MM.1S (cell line): ENCODE measurements around the gene WDR74.

Experiments
- DNase-seq: peaks from one replicate; pipeline ENCODE4 v3.0.0-alpha.2; 2015
- H2AFZ ChIP-seq: fragments of 300-600 bp; sonication (generic); 2 replicates; pipeline ENCODE4 v1.6.0; 2016; ENCODE audit warnings: antibody characterized with exemption, low read length
- H3F3A ChIP-seq: fragments of 300-600 bp; sonication (generic); 2 replicates; pipeline ENCODE4 v1.6.1; 2016; ENCODE audit warnings: mild to moderate bottlenecking, antibody characterized with exemption, low read length, moderate library complexity, mixed read lengths; ENCODE audit not compliant: insufficient read depth
- H3K27ac ChIP-seq: fragments of 300-600 bp; sonication (generic); 2 replicates; pipeline ENCODE4 v1.5.1; 2016; ENCODE audit warnings: mild to moderate bottlenecking, low read length
- H3K27me3 ChIP-seq: fragments of 300-600 bp; sonication (generic); replicated peaks from 2 replicates; pipeline ENCODE4 v1.6.0; 2016; ENCODE audit warnings: low read length; ENCODE audit not compliant: insufficient read depth
- H3K36me3 ChIP-seq: fragments of 300-600 bp; sonication (generic); replicated peaks from 2 replicates; pipeline ENCODE4 v1.6.1; 2016; ENCODE audit warnings: mild to moderate bottlenecking, low read length, mixed read lengths; ENCODE audit not compliant: insufficient read depth
- H3K4me1 ChIP-seq: fragments of 300-600 bp; sonication (generic); 2 replicates; pipeline ENCODE4 v1.6.1; 2016; ENCODE audit warnings: low read length, mixed read lengths
- H3K4me2 ChIP-seq: fragments of 300-600 bp; sonication (generic); 2 replicates; pipeline ENCODE4 v1.6.0; 2016; ENCODE audit warnings: low read depth, low read length
- H3K4me3 ChIP-seq: fragments of 300-600 bp; sonication (generic); 2 replicates; pipeline ENCODE4 v1.5.1; 2016; ENCODE audit warnings: low read length, mixed read lengths
- H3K79me2 ChIP-seq: fragments of 300-600 bp; sonication (generic); 2 replicates; pipeline ENCODE4 v1.6.1; 2016; ENCODE audit warnings: mixed run types, low read length, mixed read lengths
- H3K9ac ChIP-seq: fragments of 300-600 bp; sonication (generic); 2 replicates; pipeline ENCODE4 v1.6.1; 2016; ENCODE audit warnings: low read length, mixed read lengths
- H3K9me2 ChIP-seq: fragments of 300-600 bp; sonication (generic); replicated peaks from 2 replicates; pipeline ENCODE4 v1.6.1; 2016; ENCODE audit warnings: mild to moderate bottlenecking, low read length, mixed read lengths; ENCODE audit not compliant: insufficient read depth
- H3K9me3 ChIP-seq: fragments of 300-600 bp; sonication (generic); replicated peaks from 2 replicates; pipeline ENCODE4 v1.6.1; 2016; ENCODE audit warnings: mild to moderate bottlenecking, low read length, mixed read lengths; ENCODE audit not compliant: insufficient read depth
- H4K20me1 ChIP-seq: fragments of 300-600 bp; sonication (generic); 2 replicates; pipeline ENCODE4 v1.6.1; 2016; ENCODE audit warnings: mild to moderate bottlenecking, low read length, moderate library complexity, mixed read lengths; ENCODE audit not compliant: insufficient read depth
- EZH2 ChIP-seq: fragments of 300-600 bp; sonication (generic); optimal IDR thresholded peaks from 2 replicates; pipeline ENCODE3; 2017; ENCODE audit warnings: low read depth, mild to moderate bottlenecking, antibody characterized with exemption, low read length, mixed read lengths
- EZH2phosphoT487 ChIP-seq: fragments of 300-600 bp; sonication (generic); IDR thresholded peaks from 2 replicates; pipeline ENCODE4 v1.6.1; 2018; ENCODE audit warnings: antibody characterized with exemption, low read length
- TF ChIP-seq, protein P1 (sequence below): fragments of 300-600 bp; sonication (generic); IDR thresholded peaks from 2 replicates; pipeline ENCODE4 v1.5.1; 2016; ENCODE audit warnings: antibody characterized with exemption, low read length, mixed read lengths

Gene WDR74

DNA sequence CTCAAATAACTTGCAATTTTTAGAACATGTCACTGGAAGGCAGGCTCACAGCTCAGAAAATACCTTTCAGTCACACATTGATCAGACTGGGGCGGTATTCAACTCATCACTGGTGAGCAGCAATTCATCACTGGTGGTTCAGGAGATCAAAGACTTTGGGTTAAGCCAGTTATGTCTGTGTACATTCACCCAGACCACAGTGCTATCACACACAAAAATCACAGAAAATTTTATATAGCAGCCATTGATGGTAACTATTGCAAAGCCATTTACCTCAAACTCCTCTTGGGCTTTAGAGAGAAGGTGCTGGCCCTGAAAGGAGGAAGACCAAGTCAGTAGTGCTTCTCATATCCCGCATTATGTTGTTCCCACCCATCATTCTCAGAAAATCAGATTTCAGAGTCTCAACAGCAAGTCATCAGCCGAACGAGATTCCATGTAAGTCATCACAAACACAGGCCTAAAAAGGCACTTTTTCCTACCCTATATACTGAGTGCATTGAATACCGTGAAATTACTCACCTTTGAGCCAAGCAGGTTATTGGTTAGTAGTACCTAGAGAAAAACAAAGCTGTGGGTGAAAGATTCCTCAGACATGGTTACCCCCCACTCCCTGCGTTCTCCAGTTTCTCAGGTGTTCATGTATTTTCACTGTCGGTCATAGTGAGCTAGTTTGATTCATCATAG, 14.0 kb upstream of the WDR74 start:
- H3K9me2 ChIP-seq = no peaks in the 10 kb centered on the region
- peaks cover 28% of the 10 kb centered on the region for H3K36me3 ChIP-seq
- peaks cover 56% of the 10 kb centered on the region for H3K79me2 ChIP-seq
- no peak for DNase-seq
- no peak overlapping the region for H2AFZ ChIP-seq
- no peaks in the 10 kb centered on the region for H3K9me3 ChIP-seq
- TF ChIP-seq, protein P1, sequence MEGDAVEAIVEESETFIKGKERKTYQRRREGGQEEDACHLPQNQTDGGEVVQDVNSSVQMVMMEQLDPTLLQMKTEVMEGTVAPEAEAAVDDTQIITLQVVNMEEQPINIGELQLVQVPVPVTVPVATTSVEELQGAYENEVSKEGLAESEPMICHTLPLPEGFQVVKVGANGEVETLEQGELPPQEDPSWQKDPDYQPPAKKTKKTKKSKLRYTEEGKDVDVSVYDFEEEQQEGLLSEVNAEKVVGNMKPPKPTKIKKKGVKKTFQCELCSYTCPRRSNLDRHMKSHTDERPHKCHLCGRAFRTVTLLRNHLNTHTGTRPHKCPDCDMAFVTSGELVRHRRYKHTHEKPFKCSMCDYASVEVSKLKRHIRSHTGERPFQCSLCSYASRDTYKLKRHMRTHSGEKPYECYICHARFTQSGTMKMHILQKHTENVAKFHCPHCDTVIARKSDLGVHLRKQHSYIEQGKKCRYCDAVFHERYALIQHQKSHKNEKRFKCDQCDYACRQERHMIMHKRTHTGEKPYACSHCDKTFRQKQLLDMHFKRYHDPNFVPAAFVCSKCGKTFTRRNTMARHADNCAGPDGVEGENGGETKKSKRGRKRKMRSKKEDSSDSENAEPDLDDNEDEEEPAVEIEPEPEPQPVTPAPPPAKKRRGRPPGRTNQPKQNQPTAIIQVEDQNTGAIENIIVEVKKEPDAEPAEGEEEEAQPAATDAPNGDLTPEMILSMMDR = no peak
- no peak for TF ChIP-seq EZH2
- no peak for TF ChIP-seq EZH2phosphoT487
- peaks cover 28% of the 10 kb centered on the region for H3K4me1 ChIP-seq
- peak overlapping the region; percentile 100 for H3K4me3 ChIP-seq
- H4K20me1 ChIP-seq = peaks cover 35% of the 10 kb centered on the region
- H3K4me2 ChIP-seq = peak overlapping the region; percentile 74
- peaks cover 65% of the 10 kb centered on the region for H3F3A ChIP-seq
- H3K27ac ChIP-seq = peak overlapping the region; percentile 74; the same call in 1 of the 2 replicates
- no peaks in the 10 kb centered on the region for H3K27me3 ChIP-seq
- H3K9ac ChIP-seq = peak overlapping the region; percentile 99; the same call in 1 of the 2 replicates

DNA sequence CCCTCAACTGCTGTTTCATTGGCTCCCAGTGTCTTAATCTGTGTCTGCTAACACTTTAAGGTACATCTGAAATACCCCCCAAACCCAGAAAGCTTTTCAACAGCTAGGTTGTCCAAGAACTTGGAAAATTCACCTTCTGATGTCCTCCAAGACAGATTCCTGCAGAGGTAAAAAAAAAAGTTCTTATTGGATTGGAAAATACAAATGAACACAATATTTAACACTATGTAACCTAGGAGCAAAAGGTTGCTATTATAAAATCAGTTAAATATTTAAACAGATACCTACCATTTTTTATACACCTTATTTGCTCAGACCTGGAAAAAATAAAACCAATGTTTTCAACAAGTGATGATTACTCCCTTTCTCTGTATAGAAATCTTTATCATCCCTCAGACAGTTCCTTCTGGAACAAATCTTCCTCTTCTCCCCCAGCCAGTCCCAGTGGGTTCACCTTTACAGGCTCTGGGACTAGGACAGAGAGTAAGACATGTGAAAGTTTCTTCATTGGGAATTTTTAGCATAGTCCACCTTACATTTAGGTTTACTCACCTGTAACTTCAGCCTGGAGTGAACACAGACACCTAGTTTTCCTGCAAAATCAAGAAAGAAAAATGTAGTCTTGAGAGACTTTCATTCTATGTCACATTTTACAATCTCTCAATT, 13.3 kb upstream of the WDR74 start:
- Histone ChIP-seq H4K20me1 (peaks cover 35% of the 10 kb centered on the region), H3K9me2 (no peaks in the 10 kb centered on the region), H3K4me3 (peak overlapping the region; percentile 100; the same call in 1 of the 2 replicates), H3K27me3 (no peaks in the 10 kb centered on the region), H3K9ac (peak overlapping the region; percentile 99; the same call in 1 of the 2 replicates), H3K27ac (peak overlapping the region; percentile 74; the same call in 1 of the 2 replicates), H2AFZ (no peak overlapping the region), H3K4me2 (peak overlapping the region; percentile 74), H3K79me2 (peaks cover 48% of the 10 kb centered on the region), H3K36me3 (peaks cover 28% of the 10 kb centered on the region), H3F3A (peaks cover 65% of the 10 kb centered on the region), H3K9me3 (no peaks in the 10 kb centered on the region), H3K4me1 (peaks cover 26% of the 10 kb centered on the region)
- no peak for DNase-seq
- TF ChIP-seq EZH2phosphoT487 = no peak
- TF ChIP-seq, protein P1 = no peak
- no peak for TF ChIP-seq EZH2

- Histone ChIP-seq H3K79me2 (peaks cover 41% of the 10 kb centered on the region), H3K27ac (peak overlapping the region; percentile 45; the same call in 1 of the 2 replicates), H3K9me2 (no peaks in the 10 kb centered on the region), H3K9ac (no peak overlapping the region), H2AFZ (no peak overlapping the region), H3K9me3 (no peaks in the 10 kb centered on the region), H3K4me3 (no peak overlapping the region), H4K20me1 (peaks cover 35% of the 10 kb centered on the region), H3F3A (peaks cover 65% of the 10 kb centered on the region), H3K27me3 (no peaks in the 10 kb centered on the region), H3K4me1 (peaks cover 24% of the 10 kb centered on the region), H3K36me3 (peaks cover 28% of the 10 kb centered on the region), H3K4me2 (no peak overlapping the region)
- no peak for TF ChIP-seq EZH2phosphoT487
- TF ChIP-seq, protein P1 = no peak
- TF ChIP-seq EZH2 = no peak
- DNase-seq = no peak
Observed at GRCh38 chr11:62851807-62852522, 12.6 kb upstream of the WDR74 start.
